Measurements from ENCODE around the gene SAMD10. TPM values are rescaled to one million over a fixed set of nuclear protein-coding genes. Genes with fewer than 3 reads are reported as not detected.
"Not testable (repeated sequence)": the region's sequence is repeated elsewhere in the genome, so short reads cannot be mapped to it uniquely, and the experiment has no call there.

Gene SAMD10
- total RNA-seq, 1 experiment from 2014 or later, result 1.9 TPM

GRCh38 chr20:63941282-63942081, 38.0 kb downstream of the SAMD10 start:
- DNase-seq (ENCODE audit: low read depth), result no peak

- DNase-seq (ENCODE audit: low read depth), result no peak
Measured at GRCh38 chr20:63940472-63941266, 38.8 kb downstream of the SAMD10 start.

GRCh38 chr20:63940071-63940471, 39.4 kb downstream of the SAMD10 start:
- DNase-seq (ENCODE audit: low read depth), result no peak

DNA sequence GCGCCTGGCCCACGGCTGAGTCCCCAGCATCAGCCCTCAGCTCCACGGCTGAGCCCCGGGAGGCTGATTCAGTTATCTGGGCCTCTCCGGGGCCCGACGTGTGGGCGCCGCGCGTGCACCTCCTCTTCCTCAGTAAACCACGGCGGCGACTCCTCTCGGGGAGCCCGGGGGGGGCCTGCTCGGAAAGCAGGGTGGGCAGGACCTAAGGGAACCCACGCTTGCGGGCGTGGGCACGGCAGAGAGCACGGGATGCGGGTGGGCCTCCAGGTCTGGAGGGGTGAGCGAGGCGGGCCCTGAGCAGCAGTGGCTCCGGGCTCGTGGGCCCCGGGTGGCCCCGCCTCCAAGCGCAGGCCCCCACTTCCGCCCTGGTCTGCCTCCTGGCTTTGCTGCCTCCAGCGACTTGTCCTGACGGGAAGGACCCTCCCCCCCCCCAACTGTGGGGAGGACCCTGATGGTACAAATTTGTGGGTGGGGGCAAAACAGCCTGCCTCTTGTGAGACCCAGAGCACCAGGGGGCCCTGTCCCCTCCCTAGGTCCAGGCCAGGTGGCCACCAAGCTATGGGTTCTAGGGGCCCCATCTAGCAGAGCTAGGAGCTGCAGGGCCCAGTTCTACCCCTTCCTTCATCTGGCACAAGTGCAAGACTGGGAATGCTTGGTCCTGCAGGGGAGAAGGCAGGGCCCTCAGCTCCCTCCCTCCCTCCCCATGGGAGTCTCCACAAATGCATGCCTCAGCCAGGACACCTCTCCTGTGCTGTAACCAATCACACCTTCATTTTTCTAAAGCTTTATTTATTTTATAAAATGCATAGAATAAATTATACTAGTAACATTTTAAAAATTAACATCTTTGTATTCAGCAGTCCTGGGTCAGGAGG, 40.1 kb downstream of the SAMD10 start:
- no peak for DNase-seq (ENCODE audit: low read depth)

- no peak for DNase-seq (ENCODE audit: low read depth)
Measured at GRCh38 chr20:63937596-63937995, 41.8 kb downstream of the SAMD10 start.

GRCh38 chr20:63935447-63935846, 44.0 kb downstream of the SAMD10 start:
- no peak for DNase-seq (ENCODE audit: low read depth)

DNA sequence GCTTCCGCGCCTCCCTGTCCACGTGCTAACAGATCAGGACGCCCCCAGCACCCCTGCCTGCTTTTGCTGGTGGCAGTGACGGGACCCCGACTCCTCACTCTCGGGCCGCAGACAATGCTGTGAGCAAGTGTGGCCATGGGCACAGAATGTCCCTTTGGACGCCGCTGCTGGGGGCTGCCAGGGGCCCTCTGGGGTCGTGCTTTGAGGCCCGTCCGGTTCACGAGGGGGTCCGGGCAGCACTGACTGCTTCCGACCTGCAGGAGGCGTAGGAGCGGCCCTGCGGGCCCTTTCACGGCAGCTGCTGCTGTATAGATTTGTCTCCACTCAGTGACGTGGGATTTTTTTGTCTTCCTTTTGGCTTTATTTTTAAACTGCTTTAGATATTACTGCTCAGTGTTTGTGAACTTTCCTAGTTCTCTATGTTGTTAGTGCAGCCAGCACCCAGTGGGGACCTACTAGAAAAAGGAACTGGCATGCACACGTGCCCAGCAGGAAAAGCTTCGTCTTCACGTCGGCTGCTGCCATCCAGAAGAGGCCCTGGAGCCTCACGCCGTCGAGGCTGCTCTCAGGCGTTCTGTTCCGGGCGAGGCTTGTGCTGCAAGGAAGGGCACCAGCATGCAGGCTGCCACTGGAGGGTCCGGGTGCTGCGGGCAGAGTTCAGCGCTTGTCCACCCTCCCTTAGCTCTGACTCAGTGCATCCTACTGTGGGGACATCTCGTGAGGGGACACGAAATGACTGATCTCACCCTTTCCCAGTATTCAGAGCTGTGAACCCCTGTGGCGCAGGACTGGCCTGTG, 45.0 kb downstream of the SAMD10 start:
- no peak for DNase-seq (ENCODE audit: low read depth)

- no peak for DNase-seq (ENCODE audit: low read depth)
Measured at GRCh38 chr20:63933646-63934045, 45.8 kb downstream of the SAMD10 start.

DNA sequence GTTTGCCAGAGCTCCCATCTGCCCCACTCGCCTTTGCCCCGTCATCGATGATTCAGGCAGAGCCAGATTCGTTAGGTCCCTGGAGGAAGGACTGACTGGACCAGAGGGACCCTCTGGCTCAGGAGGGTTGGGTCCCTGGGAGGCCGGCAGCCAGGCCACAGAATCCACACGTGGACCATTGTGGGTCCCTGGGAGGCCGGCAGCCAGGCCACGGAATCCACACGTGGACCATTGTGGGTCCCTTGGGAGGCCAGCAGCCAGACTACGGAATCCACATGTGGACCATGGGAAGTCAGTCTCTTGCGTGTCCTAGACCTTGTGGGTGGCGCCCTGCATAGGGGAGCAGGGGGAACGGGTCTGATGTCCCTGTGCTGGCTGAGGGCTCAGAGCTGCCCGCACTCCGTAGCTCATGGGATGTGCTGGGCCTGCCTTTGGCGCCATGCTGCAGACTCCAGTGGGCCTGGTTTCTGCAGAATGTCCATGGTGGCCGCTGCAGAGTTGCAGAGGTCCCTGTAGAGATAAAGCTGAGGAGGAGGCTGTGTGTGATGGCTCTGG, 46.8 kb downstream of the SAMD10 start:
- no peak for DNase-seq (ENCODE audit: low read depth)

DNA sequence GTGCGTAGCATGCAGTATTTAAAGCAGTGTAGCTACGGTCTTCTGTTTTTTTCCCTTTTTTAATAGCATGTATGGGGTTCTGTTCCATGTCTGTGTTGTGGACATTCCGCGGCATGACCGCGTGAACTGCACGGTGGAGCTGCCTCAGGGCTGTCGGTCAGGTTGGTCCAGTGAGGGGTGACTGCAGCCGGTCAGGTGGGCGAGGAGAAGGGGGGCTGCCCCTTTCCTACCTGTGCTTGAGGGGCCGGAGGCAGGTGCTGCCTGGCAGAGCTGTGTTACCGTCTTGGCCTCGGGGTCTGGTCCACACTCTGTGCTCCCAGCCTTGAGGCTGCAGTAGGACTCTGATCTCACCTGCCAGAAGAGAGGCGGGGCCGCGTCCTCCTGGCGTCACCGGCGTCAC, 47.7 kb downstream of the SAMD10 start:
- no peak for DNase-seq (ENCODE audit: low read depth)

DNA sequence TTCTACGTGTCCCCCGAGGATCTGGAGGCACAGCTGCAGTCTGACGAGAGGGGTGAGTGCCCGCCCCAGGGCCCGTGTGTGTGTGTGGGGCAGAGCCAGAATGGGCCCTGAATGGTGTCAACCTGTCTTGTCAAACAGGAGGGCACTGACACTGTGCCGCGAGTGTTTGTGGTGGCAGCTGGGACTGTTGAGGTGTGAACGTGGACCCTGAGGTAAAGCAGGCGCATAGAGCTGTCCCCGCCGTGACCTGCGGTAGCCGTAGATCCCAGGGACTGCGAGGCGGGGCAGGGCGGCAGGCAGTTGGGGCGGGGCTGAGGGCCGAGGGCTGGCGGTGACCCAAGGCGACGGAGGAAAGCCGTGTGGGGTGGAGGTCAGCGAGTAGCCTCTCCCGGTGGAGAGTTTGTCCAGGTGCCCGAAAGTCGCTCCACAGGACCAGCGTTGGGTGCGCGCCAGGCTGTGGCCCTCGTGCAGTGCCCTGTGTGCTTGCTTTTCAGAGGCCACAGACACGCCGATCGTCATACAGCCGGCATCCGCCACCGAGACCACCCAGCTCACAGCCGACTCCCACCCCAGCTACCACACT, 48.4 kb downstream of the SAMD10 start:
- no peak for DNase-seq (ENCODE audit: low read depth)

GRCh38 chr20:63929473-63929883, 50.0 kb downstream of the SAMD10 start:
- not testable (repeated sequence) for DNase-seq (ENCODE audit: low read depth)

- no peak for DNase-seq (ENCODE audit: low read depth)
Measured at GRCh38 chr20:63929071-63929470, 50.4 kb downstream of the SAMD10 start.

DNA sequence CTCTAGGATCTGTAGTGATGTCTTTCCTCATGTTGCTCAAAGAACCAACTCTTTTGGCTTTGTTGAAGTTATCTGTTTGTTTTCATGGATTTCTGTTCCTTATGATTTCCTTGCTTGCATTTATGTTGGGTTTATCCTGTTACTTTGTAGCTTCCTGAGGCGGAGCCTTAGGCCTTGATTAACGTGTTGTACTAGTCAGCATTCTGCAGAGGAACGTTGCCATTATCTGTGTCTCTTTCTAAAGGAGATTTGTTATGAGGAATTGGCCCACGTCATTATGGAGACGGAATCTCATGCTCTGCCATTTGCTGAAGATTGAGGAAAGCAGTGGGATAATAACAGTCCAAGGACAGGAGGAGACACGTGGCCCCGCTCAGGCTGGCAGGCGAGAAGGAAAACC, 53.1 kb downstream of the SAMD10 start:
- no peak for DNase-seq (ENCODE audit: low read depth)

DNA sequence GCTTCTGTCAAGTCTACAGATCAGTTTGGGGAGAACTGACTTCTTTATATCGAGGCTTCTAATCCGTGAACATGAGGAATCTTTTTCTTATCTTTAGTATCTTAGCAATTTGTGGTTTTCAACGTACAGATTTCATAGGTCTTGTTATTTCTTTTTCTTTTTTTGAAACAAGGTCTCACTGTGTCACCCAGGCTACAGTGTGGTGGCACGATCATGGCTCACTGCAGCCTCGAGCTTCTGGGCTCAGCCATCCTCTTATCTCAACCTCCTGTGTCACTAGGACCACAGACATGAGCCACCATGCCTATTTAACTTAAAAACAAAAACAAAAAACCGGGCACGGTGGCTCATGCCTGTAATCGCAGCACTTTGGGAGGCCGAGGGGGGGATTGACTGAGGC, 55.2 kb downstream of the SAMD10 start:
- no peak for DNase-seq (ENCODE audit: low read depth)

Other genes with a start within 250 kb of the SAMD10 start
- gene LIME1, start 243.0 kb downstream of the SAMD10 start, total RNA-seq (2014; rRNA removed; shearing (Covaris generic)), result 0.72 and 4.4 TPM in 2 replicates
- 29.3 and 46.9 TPM in 2 replicates for gene SLC2A4RG, start 239.9 kb downstream of the SAMD10 start, total RNA-seq (2014; rRNA removed; shearing (Covaris generic))
- gene ZBTB46, start 148.4 kb downstream of the SAMD10 start, total RNA-seq (2014; rRNA removed; shearing (Covaris generic)), result 3.4 and 5.8 TPM in 2 replicates
- gene ABHD16B, start 118.1 kb downstream of the SAMD10 start, total RNA-seq (2014; rRNA removed; shearing (Covaris generic)), result not detected in 2 replicates
- 137 and 140 TPM in 2 replicates for gene TPD52L2, start 114.4 kb downstream of the SAMD10 start, total RNA-seq (2014; rRNA removed; shearing (Covaris generic))
- gene DNAJC5, start 84.5 kb downstream of the SAMD10 start, total RNA-seq (2014; rRNA removed; shearing (Covaris generic)), result 29.3 and 37.1 TPM in 2 replicates
- 23.1 and 24.4 TPM in 2 replicates for gene UCKL1, start 23.2 kb downstream of the SAMD10 start, total RNA-seq (2014; rRNA removed; shearing (Covaris generic))
- 2.8 and 4.0 TPM in 2 replicates for gene ZNF512B, start 9.7 kb downstream of the SAMD10 start, total RNA-seq (2014; rRNA removed; shearing (Covaris generic))
- gene PRPF6, start 1.5 kb upstream of the SAMD10 start, total RNA-seq (2014; rRNA removed; shearing (Covaris generic)), result 68.4 and 74.2 TPM in 2 replicates
- gene C20orf204, start 56.5 kb upstream of the SAMD10 start, total RNA-seq (2014; rRNA removed; shearing (Covaris generic)), result 0.36 and 1.7 TPM in 2 replicates
- 0.12 and 0.20 TPM in 2 replicates for gene SOX18, start 70.0 kb upstream of the SAMD10 start, total RNA-seq (2014; rRNA removed; shearing (Covaris generic))
- gene TCEA2, start 83.6 kb upstream of the SAMD10 start, total RNA-seq (2014; rRNA removed; shearing (Covaris generic)), result 28.2 and 34.2 TPM in 2 replicates
- 18.9 and 22.0 TPM in 2 replicates for gene RGS19, start 99.9 kb upstream of the SAMD10 start, total RNA-seq (2014; rRNA removed; shearing (Covaris generic))
- gene OPRL1, start 100.4 kb upstream of the SAMD10 start, total RNA-seq (2014; rRNA removed; shearing (Covaris generic)), result 0.29 and 0.84 TPM in 2 replicates
- gene LKAAEAR1, start 104.8 kb upstream of the SAMD10 start, total RNA-seq (2014; rRNA removed; shearing (Covaris generic)), result 0.39 and 0.48 TPM in 2 replicates
- not detected in 2 replicates for gene NPBWR2, start 127.9 kb upstream of the SAMD10 start, total RNA-seq (2014; rRNA removed; shearing (Covaris generic))
- not detected in 2 replicates for gene MYT1, start 184.8 kb upstream of the SAMD10 start, total RNA-seq (2014; rRNA removed; shearing (Covaris generic))

Data from RPMI7951 (cell line).